GM18498 (cell line): ENCODE results near the gene ZNF426.
"Not testable (repeated sequence)": the region's sequence is repeated elsewhere in the genome, so short reads cannot be mapped to it uniquely, and the experiment has no call there.

Experiments
- ATAC-seq: cut with Tn5 transposase; IDR thresholded peaks from one replicate; pipeline ENCODE4 v1.9.1; 2021; ENCODE audit warnings: mild to moderate bottlenecking, moderate library complexity; ENCODE audit not compliant: unreplicated experiment

ZNF426 gene

DNA sequence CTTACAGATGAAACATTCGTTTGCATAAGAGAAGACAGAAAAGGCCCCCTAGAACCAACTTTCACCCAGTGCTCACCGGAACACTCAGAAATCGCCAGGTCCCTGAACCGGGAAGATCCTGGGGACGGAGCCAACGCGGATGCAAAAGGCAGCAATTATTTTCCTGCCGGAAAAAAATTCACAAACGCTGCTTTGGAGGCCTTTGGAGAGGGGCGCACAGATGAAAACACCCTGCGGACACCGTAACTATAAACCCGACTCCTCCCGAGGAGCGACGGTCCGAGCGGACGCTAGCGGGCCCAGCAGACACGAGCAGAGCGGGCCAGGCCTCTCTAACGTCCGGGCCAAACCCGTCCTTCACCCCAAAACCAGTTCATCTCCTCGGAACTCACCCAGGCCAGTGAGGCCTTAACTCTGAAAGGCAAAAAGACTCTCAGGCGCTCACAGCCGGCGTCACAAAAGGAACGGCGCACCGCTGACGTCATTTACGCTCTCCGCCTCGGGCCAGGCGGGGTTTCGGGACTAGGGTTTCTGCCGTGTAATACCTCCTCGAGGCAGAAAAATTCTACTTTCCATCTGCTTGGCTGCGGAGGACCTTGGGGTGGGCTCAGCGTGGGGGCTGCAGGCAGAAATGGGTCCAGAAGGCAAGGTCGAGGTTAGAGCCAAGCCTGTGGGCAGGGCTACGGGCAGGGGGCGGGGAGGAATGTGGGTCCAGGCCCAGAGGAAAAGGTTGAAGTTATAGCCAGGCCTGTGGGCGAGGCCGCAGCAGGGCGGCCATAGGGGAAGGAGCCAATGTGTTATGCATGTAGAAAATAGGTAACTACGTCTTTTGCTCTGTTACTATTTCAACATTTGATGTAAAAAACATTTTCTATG is at the start of gene ZNF426:
Gene ZNF426, minus strand, starts transcription at position 463 of the 876 bp plus-strand sequence. CDS start 2,413 bp downstream, outside the sequence.
- ATAC-seq = peak; percentile 82

DNA sequence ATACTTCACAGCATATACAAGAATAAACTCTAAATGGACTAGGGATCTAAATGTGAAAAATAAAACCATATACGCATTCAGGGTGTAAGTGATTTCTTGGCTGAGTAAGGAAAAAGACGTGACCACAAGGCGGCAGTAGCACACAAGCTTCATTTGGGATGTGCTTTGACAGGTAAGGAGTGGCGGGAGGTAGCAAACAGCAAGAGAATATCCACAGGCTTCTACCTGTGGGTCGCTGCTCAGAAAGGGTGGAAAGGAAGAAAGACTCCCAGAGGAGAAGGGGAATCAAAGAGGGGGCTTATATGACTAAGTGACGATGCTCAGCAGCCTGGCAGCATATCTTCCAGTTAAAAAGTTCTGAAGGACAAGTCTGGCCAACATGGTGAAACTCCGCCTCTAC is 48.3 kb upstream of the ZNF426 start:
- ATAC-seq = no peak

DNA sequence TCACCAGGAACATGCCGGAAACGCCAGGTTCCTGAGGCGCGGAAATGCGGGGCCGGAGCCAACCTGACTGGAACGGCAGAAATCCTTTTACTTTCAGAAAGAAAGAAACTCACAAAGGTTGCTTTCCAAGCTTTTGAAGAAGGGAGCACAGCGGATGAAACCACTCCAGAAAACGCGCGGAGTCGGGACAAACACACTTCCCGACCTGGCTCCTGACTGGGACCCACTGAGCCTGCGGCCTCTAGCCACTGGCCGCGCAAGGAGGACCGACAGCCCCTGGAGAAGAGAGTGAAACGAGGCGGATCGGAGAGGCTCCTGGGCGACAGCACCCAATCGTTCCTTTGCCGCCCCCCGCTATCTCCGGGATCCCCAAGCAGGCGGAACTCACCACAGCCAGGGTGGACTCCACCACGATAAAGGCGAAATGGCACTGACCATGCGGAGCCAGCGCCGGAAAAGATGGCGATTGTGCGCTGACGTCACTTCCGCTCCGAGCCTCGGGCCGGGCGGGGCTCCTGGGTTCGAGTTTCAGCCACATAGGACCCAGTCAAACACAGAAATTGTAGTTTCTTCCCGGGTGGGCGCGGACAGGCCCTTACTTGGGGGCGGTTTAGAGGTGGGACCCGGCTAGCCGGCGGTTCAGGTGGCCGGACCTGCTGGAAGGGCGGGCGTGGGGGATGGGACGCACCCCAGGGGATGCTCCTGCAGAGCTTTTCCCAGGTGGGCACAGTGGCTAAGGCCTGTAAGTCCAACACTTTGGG is 45.8 kb upstream of the ZNF426 start, which contains the start of gene ZNF121:
Gene ZNF121, minus strand, starts transcription at position 432 of the 761 bp plus-strand sequence. CDS start 16,407 bp downstream, outside the sequence.
- ATAC-seq = peak; percentile 92

DNA sequence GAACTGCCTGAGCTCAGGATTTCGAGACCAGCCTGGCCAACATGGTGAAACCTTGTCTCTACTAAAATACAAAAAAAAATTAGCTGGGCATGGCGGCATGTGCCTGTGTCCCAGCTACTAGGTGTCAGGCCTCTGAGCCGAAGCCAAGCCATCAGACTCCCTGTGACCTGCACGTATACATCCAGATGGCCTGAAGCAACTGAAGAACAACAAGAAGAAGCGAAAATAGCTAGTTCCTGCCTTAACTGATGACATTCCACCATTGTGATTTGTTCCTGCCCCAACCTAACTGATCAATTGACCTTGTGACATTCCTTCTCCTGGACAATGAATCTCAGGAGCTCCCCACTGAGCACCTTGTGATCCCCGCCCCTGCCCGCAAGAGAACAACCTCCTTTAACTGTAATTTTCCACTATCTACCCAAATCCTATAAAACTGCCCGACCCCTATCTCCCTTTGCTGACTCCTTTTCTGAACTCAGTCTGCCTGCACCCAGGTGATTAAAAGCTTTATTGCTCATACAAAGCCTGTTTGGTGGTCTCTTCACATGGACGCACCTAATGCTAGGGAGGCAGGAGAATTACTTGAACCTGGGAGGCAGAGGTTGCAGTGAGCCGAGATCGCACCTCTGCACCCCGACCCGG is 43.8 kb upstream of the ZNF426 start:
- ATAC-seq = not testable (repeated sequence)

DNA sequence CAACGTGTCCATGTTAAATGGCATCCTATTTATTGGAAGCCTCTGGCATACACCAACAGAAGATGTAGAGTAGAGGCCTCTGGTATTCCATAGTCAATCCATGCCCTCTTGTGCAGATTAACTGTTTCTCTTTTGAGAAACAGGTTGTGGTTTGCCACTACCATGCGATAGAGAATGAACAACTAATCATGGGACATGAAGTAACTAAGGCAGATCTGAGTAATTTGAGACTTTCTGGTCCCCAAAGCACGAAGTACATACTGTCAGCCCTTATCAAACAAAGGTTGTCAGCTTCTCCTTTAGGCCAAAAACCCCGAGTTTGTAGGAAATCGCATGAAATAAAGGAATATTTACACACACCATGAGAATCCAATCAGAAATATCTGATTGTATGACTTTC is 42.3 kb upstream of the ZNF426 start:
- no peak for ATAC-seq

DNA sequence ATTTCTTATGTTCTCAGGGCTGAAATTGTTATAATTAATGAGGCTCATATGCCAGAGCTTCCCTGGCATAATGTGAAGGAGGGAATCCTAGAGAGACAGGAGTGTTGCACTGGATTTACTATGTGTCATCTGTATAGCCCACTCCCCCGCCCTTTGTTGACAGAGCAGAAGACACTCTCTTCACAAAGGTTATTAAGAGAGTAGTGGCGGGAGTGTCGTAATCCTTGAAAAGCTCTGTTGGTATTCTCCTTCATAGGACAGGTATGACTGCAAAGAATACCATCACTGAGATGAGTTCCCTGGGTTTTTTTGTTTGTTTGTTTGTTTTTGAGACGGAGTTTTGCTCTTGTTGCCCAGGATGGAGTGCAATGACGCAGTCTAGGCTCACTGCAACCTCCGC is 31.8 kb upstream of the ZNF426 start:
- no peak for ATAC-seq

DNA sequence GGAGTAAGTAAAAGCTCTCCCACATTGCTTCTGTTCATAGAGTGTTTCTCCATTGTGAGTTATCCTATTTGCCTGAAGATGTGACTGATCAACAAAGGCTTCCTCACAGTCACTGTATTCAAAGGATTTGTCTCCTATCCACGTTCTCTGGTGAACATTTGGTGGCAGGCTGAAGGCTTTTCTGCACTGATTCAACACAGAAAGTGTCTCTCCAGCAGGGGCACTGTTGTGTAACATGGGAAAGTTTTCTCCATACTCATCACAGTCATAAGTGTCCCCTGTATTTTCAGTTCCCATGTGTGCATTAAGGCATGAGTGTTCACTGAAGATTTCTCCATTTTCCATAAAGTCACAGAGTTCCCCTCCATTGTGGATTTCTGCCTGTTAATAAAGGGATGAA is 28.3 kb upstream of the ZNF426 start:
- no peak for ATAC-seq

DNA sequence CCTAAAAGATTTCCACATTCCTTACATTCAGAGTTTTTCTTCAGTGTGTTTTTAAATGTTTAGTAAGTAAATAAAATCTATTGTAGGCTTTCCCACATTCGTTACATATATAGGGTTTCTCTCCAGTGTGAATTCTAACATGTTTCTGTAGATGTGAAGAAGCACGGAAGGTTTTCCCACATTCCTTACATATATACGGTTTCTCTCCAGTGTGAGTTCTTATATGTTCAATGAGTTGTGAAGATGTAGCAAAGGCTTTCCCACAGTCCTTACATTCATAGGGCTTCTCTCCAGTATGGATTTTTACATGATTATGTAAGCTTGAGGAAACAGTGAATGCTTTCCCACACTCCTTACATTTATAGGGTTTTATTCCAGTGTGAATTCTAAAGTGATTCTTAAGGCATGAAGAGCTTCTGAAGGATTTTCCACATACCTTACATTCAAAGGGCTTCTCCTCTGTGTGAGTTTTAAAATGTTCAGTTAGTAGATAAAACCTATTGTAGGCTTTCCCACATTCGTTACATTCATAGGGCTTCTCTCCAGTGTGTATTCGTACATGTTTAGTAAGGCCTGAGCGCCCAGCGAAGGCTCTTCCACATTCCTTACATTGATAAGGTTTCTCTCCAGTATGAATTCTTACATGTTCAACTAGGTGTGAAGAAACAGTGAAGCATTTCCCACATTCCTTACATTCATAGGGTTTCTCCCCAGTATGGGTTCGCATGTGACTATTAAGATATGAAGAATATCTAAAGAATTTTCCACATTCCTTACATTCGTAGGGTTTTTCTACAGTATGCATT is 27.7 kb upstream of the ZNF426 start:
- ATAC-seq = no peak

DNA sequence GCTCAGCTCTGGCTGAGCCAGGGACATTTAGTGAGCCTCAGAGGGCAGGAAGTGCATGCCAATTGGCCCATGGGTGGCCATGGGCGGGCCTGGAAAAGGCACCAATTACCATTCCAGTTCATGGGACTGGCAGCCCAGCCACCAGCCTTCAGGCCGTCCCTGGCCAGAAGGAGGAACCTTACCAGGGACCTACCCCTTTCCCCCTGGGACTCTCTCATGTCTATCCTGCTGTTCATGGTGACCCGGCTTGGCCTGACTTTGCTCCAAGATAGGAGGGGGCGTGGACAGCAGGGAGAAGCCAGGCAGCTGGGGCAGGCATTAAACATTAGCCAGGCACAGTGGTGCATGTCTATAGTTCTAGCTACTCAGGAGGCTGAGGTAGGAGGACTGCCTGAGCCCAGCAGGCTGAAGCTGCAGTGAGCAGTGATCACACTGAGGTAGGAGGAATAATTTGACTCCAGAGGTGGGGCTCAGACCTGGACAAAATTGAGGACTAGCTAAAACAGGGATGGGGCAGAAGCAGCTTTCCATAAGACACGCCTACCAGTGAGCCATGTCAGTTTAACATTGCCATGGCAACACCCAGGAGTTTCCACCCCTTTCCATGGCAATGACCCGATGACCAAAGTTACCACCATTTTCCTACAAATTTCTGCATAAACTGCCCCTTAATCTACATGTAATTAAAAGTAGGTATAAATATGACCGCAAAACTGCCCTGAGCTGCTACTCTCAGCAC is 14.3 kb upstream of the ZNF426 start:
- ATAC-seq = no peak

DNA sequence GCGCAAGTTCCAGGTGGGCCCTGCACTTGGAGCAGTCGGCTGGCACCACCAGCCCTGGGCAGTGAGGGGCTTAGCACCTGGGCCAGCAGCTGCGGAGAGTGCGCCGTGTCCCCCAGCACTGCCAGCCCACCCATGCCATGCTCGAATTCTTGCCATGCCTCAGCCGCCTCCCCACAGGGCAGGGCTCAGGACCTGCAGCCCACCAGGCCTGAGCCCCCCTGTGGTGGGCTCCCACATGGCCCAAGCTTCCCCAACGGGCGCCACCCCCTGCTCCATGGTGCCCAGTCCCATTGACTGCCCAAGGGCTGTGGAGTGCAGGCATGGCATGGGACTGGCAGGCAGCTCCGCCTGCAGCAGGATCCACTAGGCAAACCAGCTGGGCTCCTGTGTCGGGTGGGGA is 9.4 kb upstream of the ZNF426 start:
- no peak for ATAC-seq

DNA sequence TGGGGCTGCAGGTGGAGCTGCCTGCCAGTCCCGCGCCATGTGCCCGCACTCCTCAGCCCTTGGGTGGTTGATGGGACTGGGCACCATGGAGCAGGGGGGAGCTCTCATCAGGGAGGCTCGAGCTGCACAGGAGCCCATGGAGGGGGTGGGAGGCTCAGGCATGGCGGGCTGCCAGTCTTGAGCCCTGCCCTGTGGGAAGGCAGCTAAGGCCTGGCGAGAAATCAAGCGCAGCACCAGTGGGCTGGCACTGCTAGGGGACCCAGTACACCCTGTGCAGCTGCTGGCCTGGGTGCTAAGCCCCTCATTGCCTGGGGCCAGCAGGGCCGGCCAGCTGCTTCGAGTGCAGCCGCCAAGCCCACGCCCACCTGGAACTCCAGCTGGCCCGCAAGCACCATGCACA is 2.8 kb upstream of the ZNF426 start:
- not testable (repeated sequence) for ATAC-seq

DNA sequence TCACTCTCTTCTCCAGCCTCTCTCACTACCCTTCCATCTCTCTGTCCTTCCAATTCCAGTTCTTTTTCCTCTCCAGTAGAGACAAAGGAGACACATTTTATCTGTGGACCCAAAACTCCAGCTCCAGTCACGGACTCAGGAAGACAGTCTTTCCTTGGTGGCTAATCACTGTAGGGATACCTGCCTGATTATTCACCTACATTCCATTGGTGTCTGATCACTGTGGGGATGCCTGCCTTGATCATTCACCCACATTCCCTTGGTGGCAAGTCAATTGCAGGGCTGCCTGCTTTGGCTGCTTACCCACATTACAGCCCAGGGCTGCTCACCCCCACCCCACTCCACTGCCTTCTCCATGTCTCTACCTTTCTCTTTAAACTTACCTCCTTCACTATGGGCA is 1.5 kb upstream of the ZNF426 start:
- not testable (repeated sequence) for ATAC-seq

DNA sequence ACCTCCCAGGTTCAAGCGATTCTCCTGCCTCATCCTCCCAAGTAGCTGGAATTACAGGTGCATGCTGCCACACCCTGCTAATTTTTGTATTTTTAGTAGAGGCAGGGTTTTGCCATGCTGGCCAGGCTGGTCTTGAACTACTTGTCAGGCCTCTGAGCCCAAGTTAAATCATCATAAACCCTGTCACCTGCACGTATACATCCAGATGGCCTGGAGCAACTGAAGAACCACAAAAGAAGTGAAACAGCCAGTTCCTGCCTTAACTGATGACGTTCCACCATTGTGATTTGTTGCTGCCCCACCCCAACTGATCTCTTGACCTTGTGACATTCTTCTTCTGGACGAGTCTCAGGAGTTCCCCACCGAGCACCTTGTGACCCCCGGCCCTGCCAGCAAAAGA is 756 bp upstream of the ZNF426 start:
- not testable (repeated sequence) for ATAC-seq

DNA sequence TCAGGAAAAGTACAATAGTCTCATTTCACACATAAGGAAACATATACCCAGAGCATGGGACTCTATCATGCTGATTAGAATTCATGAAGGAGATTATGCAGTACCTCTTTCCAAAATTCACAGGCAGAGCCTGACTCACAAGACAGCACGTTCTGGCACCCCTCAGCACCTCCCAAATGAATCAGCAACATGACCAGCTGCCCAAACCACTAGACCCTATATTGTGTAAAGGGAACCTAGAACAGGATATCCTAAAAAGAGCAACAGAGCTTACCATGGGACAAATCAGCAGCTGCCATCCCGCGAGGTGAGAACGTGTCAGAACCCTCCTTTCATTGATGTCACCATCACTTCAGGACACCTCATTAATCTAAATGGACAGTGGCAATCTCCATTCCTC is 2.5 kb downstream of the ZNF426 start:
- no peak for ATAC-seq

DNA sequence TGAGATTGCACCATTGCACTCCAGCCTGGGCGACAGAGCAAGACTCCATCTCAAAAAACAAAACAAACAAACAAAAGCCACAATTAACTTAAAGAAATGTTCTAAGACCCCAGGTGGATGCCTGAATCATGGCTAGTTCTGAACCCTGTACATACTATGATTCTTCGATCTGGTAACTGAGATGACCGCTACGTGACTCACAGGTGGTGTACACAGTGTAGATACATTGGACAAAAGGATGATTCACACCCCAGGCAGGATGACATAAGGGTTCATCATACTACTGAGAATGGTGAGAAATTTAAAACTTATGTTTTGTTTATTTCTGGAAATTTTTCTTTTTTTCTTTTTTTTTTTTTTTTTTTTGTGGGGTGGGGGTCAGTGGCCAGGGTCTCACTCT is 6.5 kb downstream of the ZNF426 start:
- ATAC-seq = no peak

DNA sequence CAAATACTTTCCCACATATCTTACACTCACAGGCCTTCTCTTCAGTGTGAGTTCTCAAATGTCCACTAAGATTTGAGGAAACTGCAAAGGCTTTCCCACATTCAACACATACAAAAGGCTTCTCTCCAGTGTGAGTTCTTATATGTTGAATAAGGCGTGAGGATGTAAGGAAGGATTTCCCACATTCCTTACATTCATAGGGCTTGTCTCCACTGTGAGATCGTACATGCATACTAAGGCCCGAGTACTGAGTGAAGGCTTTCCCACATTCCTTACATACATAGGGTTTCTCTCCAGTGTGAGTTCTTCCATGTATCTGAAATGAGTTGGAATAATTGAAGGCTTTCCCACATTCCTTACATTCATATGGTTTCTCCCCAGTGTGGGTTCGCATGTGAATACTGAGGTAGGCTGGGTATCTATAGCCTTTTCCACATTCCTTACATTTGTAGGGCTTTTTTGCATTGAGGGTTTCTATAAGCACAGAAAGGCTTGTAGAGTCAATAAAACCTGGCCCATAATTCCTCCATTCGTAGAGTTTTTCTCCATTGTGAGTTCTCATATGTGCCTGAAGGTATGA is 9.6 kb downstream of the ZNF426 start:
- ATAC-seq = no peak

DNA sequence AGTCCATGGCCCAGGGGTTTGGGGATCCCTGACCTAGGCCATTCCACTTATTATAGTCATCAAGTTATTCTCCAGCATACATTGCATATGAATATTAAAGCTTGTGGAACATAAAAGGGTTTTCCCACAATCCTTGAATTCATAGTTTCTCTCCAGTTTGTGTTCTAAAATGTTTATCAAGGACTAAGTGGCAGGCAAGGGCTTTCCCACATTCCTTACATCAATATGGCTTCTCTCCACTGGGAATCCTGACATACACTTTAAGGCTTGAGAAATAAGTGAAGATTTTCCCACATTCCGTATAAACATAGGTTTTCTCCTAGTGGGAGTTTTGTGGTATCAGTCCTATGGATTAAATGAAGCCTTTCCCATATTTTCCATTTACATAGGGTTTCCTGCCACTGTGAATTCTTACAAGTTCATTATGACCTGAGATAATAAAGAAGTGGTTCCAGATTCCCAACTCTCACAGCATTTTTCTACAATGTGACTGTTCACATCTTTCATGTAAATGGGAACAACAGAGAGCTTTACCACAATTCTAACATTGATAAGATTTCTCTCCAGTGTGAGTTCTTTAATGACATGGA is 14.5 kb downstream of the ZNF426 start:
- no peak for ATAC-seq

DNA sequence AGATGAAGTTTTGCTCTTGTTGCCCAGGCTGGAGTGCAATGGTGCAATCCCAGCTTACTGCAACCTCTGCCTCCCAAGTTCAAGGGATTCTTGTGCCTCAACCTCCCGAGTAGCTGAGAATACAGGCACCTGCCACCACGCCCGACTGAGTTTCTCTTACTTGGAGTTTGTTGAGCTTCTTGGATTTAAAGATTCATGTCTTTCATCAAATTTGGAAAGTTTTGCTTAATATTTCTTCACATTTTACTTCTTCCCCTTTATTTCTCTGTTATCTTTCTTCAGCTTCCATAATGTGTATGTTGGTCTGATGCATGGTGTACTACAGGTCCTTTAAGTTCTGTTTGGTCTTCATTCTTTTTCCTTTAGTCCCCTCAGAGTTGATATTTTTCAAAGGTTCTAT is 31.2 kb downstream of the ZNF426 start:
- no peak for ATAC-seq

DNA sequence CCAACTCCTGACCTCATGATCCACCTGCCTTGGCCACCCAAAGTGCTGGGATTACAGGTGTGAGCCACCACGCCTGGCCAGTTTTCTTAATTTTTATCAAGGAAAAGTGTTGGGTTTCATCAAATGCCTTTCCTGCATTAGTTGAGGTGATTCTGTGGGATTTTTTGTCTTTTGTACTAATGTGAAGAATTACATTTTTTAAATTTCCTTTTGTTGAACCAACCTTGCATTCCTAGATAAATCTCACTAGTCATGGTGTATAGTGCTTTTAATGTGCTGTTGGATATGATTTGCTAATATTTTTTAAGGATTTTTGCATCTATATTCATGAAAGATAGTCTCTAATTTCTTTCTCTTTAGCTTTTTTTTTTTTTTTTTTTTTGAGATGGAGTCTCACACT is 37.6 kb downstream of the ZNF426 start:
- no peak for ATAC-seq
